GM18507 (cell line): ENCODE results near the gene EIF1.
"Not testable (repeated sequence)": the region's sequence is repeated elsewhere in the genome, so short reads cannot be mapped to it uniquely, and the experiment has no call there.

Source experiments
- DNase-seq: peaks from one replicate; pipeline ENCODE4 v3.0.0; 2011; ENCODE audit warnings: low read depth; ENCODE audit not compliant: insufficient read length; ENCODE audit errors: extremely low spot score
- FAIRE-seq: peaks from 2 replicates; lab custom pipeline; 2011; peaks lifted over from hg19 to GRCh38; lab: Jason Lieb, UNC

EIF1 gene

GRCh38 chr17:41692722-41693521, 4.2 kb downstream of the EIF1 start:
- no peak for FAIRE-seq
- DNase-seq: no peak

- DNase-seq (no peak), FAIRE-seq (no peak)
Measured at GRCh38 chr17:41695134-41695661, 6.5 kb downstream of the EIF1 start.

DNA sequence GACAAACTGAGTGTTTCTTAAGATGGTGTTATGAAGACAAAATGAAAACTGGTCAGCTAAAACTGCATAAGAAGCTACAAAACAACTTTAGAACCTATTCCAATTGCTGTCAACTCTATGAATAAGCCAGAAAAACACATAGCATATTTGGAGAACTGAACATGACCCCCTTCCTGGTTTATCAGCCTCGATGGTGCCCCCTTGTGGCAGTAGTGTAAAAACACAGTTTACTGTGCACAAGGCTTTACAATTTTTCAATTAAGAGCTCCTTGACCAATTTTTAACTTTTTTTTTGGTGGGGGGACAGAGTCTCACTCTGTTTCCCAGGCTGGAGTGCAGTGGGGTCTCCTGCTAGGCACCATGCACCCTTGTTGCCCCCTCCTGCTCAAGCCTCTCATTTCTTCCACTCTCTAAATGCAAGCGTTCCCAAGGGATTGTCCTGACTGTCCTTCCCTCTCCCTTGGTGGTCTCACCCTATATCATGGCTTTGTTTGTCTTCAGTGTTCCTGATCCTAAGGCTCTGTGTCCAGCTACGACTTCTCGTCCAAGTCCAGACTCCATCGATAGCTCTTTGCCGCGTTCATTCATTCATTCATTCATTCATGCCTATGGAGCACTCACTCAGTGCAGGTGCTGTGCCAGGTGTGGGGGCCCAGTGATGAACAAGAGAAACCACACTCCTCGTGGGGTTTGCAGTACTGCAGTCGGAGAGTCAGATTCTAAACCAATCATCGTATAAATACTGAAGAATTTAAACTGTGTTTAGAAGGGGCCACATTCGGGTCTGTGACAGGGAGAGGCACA, 7.5 kb downstream of the EIF1 start:
- peak; percentile 77 for FAIRE-seq
- DNase-seq: peak; percentile 61

DNA sequence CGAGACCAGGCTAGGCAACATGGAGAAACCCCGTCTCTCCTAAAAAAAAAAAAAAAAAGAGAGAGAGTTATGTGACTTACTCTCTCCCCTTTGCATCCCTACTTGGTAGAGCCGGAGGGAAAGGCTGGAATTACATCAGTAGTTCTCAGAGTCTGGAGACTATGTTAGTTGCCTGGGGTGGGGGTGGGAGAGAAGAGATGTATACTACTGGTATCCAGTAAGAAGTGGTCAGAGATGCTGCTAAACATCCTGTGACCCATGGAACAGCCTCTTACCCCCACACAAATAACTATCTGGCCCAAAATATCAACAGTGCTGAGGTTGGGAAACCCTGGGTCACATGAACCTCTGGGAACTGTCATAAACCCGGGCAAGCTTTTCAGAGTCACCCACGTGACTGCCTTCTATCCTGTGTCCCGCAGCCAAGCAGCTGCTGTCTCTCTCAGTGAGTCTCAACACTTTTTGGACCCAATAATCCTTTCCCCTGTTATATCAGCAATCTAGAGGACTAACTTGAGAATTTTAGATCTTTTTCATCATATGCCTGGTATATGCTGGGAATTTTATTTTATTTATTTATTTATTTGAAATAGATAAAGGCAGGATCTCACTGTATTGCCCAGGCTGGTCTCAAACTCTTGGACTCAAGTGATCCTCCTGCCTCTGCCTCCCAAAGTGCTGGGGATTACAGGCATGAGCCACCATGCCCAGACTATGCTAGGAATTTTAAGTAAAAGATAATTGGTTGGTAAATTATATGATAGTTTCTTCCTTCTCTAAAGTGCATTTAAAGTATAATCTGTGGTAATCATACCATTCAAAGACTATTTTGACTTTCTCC, 8.7 kb downstream of the EIF1 start:
- FAIRE-seq (no peak), DNase-seq (no peak)

DNA sequence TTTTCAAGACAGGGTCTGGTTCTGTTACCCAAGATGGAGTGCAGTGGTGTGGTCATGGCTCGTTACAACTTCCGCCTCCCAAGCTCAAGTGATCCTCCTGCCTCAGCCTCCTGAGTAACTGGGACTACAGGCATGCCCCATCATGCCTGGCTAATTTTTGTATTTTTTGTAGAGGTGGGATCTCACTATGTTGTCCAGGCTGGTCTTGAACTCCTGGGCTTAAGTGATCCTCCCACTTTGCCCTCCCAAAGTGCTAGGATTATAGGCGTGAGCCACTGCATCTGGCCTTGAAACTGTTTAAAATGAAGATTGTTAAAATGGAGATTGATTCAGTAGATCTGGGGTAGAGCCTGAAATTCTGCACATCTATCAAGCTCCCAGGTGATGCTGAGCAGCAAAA, 12.2 kb downstream of the EIF1 start:
- not testable (repeated sequence) for FAIRE-seq, DNase-seq

GRCh38 chr17:41702712-41703111, 14.0 kb downstream of the EIF1 start:
- FAIRE-seq: no peak
- no peak for DNase-seq

DNA sequence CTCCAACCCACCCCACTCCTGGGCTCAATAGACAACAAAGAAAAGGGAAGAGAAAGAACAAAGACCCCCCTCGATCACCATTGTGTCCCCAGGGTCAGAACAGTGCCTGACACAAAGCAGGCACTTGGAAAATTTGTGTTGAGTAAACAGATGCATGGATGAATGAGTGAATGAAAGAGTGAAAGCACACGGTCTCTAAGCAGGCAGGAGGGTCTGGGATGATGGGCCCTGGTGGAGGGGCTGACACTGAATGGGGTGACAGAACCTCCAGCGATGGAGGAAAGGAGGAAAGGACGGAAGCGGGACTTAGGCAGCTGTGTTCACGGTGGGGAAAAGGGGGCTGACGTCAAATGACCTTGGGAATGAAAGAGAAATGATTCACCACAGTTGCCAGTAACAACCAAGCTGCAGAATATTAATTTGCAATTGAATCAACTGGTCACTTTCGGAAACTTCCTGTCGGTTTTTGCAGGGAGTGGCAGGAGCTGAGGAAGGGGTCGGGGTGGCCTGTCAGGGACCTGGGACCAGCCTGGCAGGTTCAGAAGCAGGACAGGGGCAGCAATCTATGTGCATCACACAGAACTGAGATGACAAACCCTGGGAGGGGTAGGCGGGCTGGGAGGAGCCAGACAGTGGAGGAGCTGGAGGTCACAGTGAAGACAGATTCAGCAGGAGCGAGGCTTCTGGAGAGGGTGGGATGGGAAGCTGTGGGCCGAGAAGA, 16.7 kb downstream of the EIF1 start:
- FAIRE-seq (no peak), DNase-seq (no peak)

- no peak for DNase-seq
- FAIRE-seq: no peak
Measured at GRCh38 chr17:41707803-41708669, 19.4 kb downstream of the EIF1 start.

DNA sequence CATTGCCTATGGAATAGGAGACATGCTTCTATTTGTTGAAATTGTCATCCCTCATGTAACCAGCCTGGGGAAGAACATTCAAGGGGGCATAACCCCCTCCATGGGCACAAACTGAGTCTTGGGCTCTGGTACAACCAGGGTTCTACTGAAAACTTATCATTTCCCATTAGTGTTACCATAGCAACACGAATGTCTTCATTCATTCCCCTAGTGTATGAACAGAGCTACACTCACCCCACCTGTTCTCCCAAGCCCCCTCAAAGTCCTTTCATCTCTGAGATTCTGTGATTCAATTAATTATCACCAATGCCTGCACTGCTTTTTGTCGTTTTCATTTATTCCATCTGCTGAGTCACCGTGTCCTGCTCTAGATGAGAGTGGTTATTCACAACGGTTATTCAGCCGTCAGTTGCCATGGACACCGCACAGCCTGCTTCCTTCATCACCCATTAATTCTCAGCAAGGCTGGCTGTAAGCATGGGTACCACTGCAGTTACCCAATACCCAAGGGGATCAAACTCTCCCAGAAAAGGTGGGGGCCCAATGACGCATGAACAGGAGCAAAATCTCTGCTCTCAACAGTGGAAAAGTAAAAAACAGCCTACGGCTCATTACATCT, 21.9 kb downstream of the EIF1 start:
- no peak for FAIRE-seq
- no peak for DNase-seq

DNA sequence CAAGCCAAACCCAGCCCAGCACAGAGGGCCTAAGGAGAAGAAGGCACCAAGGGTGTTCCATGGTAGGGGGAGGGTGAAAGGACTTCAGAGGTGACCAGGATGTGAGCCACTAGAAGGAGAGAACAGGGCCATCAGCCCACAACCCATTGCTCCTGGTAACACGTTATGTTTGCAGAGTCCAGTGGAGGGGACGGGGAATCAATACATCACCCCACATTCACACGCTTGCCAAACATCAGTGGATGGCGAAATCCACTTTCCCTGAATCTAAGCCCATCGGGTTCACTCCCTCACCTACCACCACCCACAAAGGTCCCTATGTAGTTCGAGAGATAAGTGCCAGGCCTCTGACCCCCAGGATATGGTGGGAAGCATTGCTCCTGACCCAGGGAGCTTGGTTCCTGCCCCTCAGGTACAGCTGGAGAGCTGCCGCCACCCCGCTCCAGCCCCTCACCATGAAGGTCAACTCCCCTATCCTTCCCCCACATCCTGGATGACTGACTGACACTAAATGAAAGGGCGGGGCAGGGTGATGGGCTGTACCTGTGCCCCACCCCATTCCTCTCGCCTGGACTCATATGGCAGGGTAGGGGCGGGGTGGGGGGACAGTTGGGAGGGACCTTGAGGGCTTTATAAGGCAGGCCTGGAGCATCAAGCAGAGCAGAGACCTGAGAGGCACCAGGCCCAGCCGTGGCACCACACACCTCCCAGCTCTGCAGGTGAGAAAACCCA, 23.1 kb downstream of the EIF1 start, which contains the start of gene GAST:
TSS of gene GAST (plus strand) at position 663 of the 732 bp plus-strand sequence. CDS start 3,106 bp downstream, outside the sequence.
- FAIRE-seq (no peak), DNase-seq (no peak)

GRCh38 chr17:41717408-41718286, 29.0 kb downstream of the EIF1 start:
- FAIRE-seq (no peak), DNase-seq (no peak)

DNA sequence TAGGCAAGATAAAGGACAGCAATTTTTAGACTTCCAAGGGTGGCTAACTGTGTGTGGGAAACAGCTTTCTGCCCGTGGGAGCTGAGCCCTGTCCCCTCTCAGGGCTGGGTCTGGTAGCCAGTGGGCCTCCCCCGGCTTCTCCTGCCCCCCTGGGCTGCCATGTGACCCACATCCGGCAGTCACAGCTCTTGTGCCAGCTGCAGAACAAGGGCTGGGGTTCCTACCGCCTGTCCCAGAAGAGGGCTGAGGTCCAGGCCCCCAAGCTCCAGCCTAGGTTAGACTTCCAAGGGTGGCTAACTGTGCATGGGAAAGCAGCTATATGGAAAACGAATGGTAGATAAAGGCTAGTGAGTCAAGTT, 29.6 kb downstream of the EIF1 start:
- FAIRE-seq (no peak), DNase-seq (no peak)

DNA sequence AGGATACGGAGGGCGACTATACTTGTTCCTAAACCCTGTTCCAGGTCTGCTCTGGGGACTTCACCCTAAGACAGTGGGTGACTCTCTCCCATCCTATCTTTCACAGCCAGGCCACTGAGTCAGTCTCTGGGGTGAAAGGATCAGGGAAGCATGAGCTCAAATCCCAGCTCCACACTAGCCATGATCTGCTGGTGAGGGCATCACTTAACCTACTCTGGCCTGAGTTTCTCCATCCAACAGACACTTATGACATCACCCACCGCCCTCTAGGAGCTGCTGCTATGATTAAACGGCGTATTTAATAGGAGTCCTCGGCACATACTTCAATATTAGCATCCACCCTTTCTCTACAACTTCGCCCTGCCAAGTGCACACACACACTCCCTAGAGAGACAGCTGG, 33.5 kb downstream of the EIF1 start:
- no peak for FAIRE-seq
- DNase-seq: no peak

DNA sequence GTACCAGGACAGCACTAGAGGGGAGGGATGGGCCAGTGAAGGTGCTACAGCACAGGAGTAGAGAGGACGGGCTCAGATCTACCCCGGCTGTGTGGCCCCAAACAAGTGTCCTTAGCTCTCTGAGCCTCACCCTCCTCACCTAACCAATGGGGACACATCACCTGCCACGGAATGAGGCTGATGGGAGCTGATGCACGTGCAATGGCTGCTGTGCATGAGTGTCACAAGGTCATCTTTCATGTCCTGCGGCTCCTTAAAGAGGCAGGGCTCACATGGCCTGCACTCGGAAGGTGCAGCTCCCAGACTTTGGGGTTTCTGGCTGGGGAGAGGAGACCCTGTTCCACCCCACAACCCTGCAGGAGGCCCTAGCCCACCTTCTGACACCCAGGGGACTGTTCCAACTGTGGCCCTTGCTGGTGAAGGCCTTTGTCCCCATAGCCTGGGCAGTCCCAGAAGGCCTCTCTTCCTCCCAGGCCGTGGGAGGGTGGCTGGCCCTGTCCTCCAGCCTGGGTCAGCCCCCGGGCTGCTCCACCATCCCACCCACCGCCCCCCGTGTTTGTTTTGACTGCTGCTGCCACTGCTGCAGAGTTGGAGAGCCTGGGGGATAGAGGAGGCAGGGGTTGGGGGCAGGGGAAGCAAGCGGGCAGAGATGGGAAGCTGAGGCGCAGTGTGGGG, 35.3 kb downstream of the EIF1 start:
- FAIRE-seq (no peak), DNase-seq (no peak)

DNA sequence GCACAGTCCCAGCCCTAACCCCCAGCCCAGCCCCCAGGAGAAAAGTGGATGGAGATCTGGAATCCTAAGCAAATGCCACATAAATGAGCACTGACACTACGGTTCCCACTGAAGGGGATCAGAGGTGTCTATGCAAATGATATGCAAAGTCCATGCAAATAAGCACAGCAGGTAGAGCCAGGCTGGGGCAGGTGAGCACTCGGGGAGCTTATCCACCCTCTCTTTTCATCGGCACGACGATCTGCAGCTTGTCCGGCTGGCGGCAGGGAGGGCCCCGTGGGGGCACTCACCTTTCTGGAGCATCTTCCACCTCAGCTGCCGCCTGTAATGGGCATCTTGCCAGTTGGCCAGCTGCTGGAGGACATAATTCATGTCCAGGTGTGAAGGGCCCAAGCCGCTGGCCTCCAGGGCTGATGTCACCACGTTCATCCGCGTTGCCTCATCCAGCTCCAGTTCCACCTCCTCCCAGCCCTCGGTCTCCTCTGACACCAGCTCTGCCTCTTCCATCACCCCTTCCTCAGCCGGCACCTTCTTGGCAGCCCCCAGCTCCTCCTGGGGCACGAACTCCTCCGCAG, 35.9 kb downstream of the EIF1 start:
- DNase-seq (no peak), FAIRE-seq (no peak)
